Mucosa of descending colon (tissue), 3 donors: ENCODE results near the gene THRSP. TPM values are rescaled to one million over a fixed set of nuclear protein-coding genes. Genes with fewer than 3 reads are reported as not detected.

Source experiments
- ATAC-seq: fragments of 200-7000 bp; cut with Tn5 transposase; one replicate; pipeline ENCODE4 v1.9.1; 2020; ENCODE audit warnings: mild to moderate bottlenecking, moderate library complexity
- DNase-seq, 3 donors: peaks; one replicate each; pipeline ENCODE4 v3.0.0-alpha.2; 2020
- H3K36me3 ChIP-seq: fragments of 200-600 bp; one replicate; pipeline ENCODE4 v1.8.0; 2021; ENCODE audit warnings: low read depth, mild to moderate bottlenecking
- H3K4me1 ChIP-seq: fragments of 200-600 bp; one replicate; pipeline ENCODE4 v1.8.0; 2021; ENCODE audit warnings: low read depth, mild to moderate bottlenecking
- H3K4me3 ChIP-seq: fragments of 200-600 bp; one replicate; pipeline ENCODE4 v1.8.0; 2021; ENCODE audit warnings: mild to moderate bottlenecking
- H3K9me3 ChIP-seq: fragments of 200-600 bp; one replicate; pipeline ENCODE4 v1.8.0; 2021; ENCODE audit warnings: mild to moderate bottlenecking
- CTCF ChIP-seq: fragments of 200-600 bp; IDR thresholded peaks from one replicate; pipeline ENCODE4 v1.8.0; 2022; ENCODE audit warnings: antibody characterized with exemption, mild to moderate bottlenecking
- intact Hi-C, 2 donors: fragments of 100-400 bp; cut with DNase I in 1 of 2; cut with micrococcal nuclease in 1 of 2; formaldehyde crosslinking; loops; one replicate each; pipeline versions ENCODE4 v1.11.0 to v1.11.1; 2022; cut with DNase I, micrococcal nuclease
- total RNA-seq, 3 donors: library from RNA; stranded (reverse); fragmentation: NEBNext Ultra II Directional in 2 of 3; extraction: Animal tissue kit (Norgen Biotek cat#: 25700) in 2 of 3; gene quantifications; one replicate each; pipeline versions ENCODE4 v1.2.1 to v1.2.4, GENCODE V29; 2021 to 2023
- donor health status: DM: no; HTN: no; CAD: no; lungs with moderate emphysema.
- donor health status: DM: no; HTN: no; CAD: no.
- donor health status: DM: no; HTN: yes; CAD: no.

The THRSP gene
- total RNA-seq, 3 donors from 2014 or later, result 0.41 to 0.51 TPM; not detected in 1

GRCh38 chr11:78061921-78062311 lies 1.7 kb upstream of the THRSP start:
- ATAC-seq, result no peak

GRCh38 chr11:78062671-78063070 lies 990 bp upstream of the THRSP start:
- no peak for TF ChIP-seq CTCF
- intact Hi-C loops, result no loop called here
- Histone ChIP-seq H3K4me1 (no peaks in the 10 kb centered on the region), H3K36me3 (no peaks in the 10 kb centered on the region), H3K4me3 (no peak overlapping the region), H3K9me3 (no peaks in the 10 kb centered on the region)
- ATAC-seq, result no peak
- DNase-seq, result no peak

More at GRCh38 chr11:78061921-78062311, 1.7 kb upstream of the THRSP start:
- Histone ChIP-seq H3K4me3 (no peak overlapping the region), H3K9me3 (no peaks in the 10 kb centered on the region), H3K36me3 (no peaks in the 10 kb centered on the region), H3K4me1 (no peaks in the 10 kb centered on the region)
- no peak for DNase-seq
- no peak for TF ChIP-seq CTCF
- intact Hi-C loops, result no loop called here

GRCh38 chr11:78065203-78065602 lies 1.5 kb downstream of the THRSP start:
- intact Hi-C loops, result no loop called here

GRCh38 chr11:78066471-78066870 lies 2.8 kb downstream of the THRSP start:
- no peak overlapping the region for H3K4me3 ChIP-seq
- no peak for TF ChIP-seq CTCF
- intact Hi-C loops, result no loop called here
- no peaks in the 10 kb centered on the region for H3K9me3 ChIP-seq
- ATAC-seq (no peak), DNase-seq (no peak)
- peaks cover 5% of the 10 kb centered on the region for H3K36me3 ChIP-seq
- no peaks in the 10 kb centered on the region for H3K4me1 ChIP-seq

More at GRCh38 chr11:78065203-78065602, 1.5 kb downstream of the THRSP start:
- Histone ChIP-seq H3K4me3 (no peak overlapping the region), H3K36me3 (no peaks in the 10 kb centered on the region), H3K9me3 (no peaks in the 10 kb centered on the region), H3K4me1 (no peaks in the 10 kb centered on the region)
- no peak for TF ChIP-seq CTCF
- DNase-seq, result no peak
- ATAC-seq, result peak; percentile 16

GRCh38 chr11:78067704-78068103 lies 4.0 kb downstream of the THRSP start:
- Histone ChIP-seq H3K4me3 (no peak overlapping the region), H3K9me3 (no peaks in the 10 kb centered on the region), H3K36me3 (peaks cover 7% of the 10 kb centered on the region), H3K4me1 (no peaks in the 10 kb centered on the region)
- intact Hi-C loops, result no loop called here
- no peak for DNase-seq
- TF ChIP-seq CTCF, result no peak
- no peak for ATAC-seq

- TF ChIP-seq CTCF, result no peak
- DNase-seq (peak in 1 of 3 donors; percentile 25), ATAC-seq (no peak)
- Histone ChIP-seq H3K9me3 (no peaks in the 10 kb centered on the region), H3K4me3 (no peak overlapping the region), H3K36me3 (peaks cover 7% of the 10 kb centered on the region), H3K4me1 (no peaks in the 10 kb centered on the region)
- intact Hi-C loops, result no loop called here
Observed at GRCh38 chr11:78069465-78069864, 5.8 kb downstream of the THRSP start.
